Osteocyte (in vitro differentiated cells): ENCODE data around the gene SMTN. TPM values are rescaled to one million over a fixed set of nuclear protein-coding genes. Genes with fewer than 3 reads are reported as not detected.

Experiments
- DNase-seq: peaks from one replicate; pipeline ENCODE4 v3.0.0; 2021; ENCODE audit warnings: mixed read lengths; ENCODE audit not compliant: unreplicated experiment; ENCODE audit errors: extremely low spot score
- H3K27ac Mint-ChIP-seq: one replicate; pipeline ENCODE4 v1.8.0; 2021; ENCODE audit warnings: mild to moderate bottlenecking, mixed read lengths; ENCODE audit not compliant: unreplicated experiment
- H3K27me3 Mint-ChIP-seq: one replicate; pipeline ENCODE4 v1.8.0; 2021; ENCODE audit warnings: mixed read lengths; ENCODE audit not compliant: unreplicated experiment
- H3K36me3 Mint-ChIP-seq: one replicate; pipeline ENCODE4 v1.8.0; 2021; ENCODE audit warnings: mixed read lengths; ENCODE audit not compliant: unreplicated experiment
- H3K4me1 Mint-ChIP-seq: one replicate; pipeline ENCODE4 v1.8.0; 2021; ENCODE audit warnings: mixed read lengths; ENCODE audit not compliant: unreplicated experiment
- H3K4me3 Mint-ChIP-seq: one replicate; pipeline ENCODE4 v1.8.0; 2021; ENCODE audit warnings: mild to moderate bottlenecking, moderate library complexity, mixed read lengths; ENCODE audit not compliant: unreplicated experiment
- H3K9me3 Mint-ChIP-seq: one replicate; pipeline ENCODE4 v1.8.0; 2021; ENCODE audit warnings: mixed read lengths; ENCODE audit not compliant: unreplicated experiment
- CTCF ChIP-seq: fragments of 200-600 bp; sonication (generic); IDR thresholded peaks from 2 replicates; pipeline ENCODE4 v1.5.0; 2021; ENCODE audit warnings: antibody characterized with exemption, mild to moderate bottlenecking, moderate library complexity
- total RNA-seq: library from RNA; stranded (reverse); gene quantifications from 2 replicates; pipeline ENCODE4 v1.2.1, GENCODE V29; 2021

The SMTN gene
- total RNA-seq, 1 donor from 2014 or later, result 27.2 TPM

GRCh38 chr22:31142285-31142684 lies 61.2 kb downstream of the SMTN start:
- no peak for DNase-seq
- H3K4me3 Mint-ChIP-seq, result no peak overlapping the region
- no peak for TF ChIP-seq CTCF
- H3K27ac Mint-ChIP-seq, result no peak overlapping the region
- peaks cover 13% of the 10 kb centered on the region for H3K27me3 Mint-ChIP-seq
- peaks cover 8% of the 10 kb centered on the region for H3K4me1 Mint-ChIP-seq
- no peaks in the 10 kb centered on the region for H3K36me3 Mint-ChIP-seq
- H3K9me3 Mint-ChIP-seq, result peaks cover 10% of the 10 kb centered on the region

- peaks cover 10% of the 10 kb centered on the region for H3K9me3 Mint-ChIP-seq
- H3K36me3 Mint-ChIP-seq, result no peaks in the 10 kb centered on the region
- H3K4me3 Mint-ChIP-seq, result no peak overlapping the region
- TF ChIP-seq CTCF, result no peak
- H3K4me1 Mint-ChIP-seq, result peaks cover 8% of the 10 kb centered on the region
- no peak overlapping the region for H3K27ac Mint-ChIP-seq
- peaks cover 13% of the 10 kb centered on the region for H3K27me3 Mint-ChIP-seq
- no peak for DNase-seq
Measured at GRCh38 chr22:31143038-31143437, 61.9 kb downstream of the SMTN start.

GRCh38 chr22:31143537-31143936 lies 62.4 kb downstream of the SMTN start:
- Mint-ChIP-seq H3K36me3 (no peaks in the 10 kb centered on the region), H3K4me1 (peaks cover 10% of the 10 kb centered on the region), H3K9me3 (peaks cover 10% of the 10 kb centered on the region), H3K27ac (no peak overlapping the region), H3K27me3 (peaks cover 12% of the 10 kb centered on the region), H3K4me3 (no peak overlapping the region)
- no peak for DNase-seq
- no peak for TF ChIP-seq CTCF

GRCh38 chr22:31144223-31144622 lies 63.1 kb downstream of the SMTN start:
- Mint-ChIP-seq H3K4me3 (no peak overlapping the region), H3K27me3 (peaks cover 7% of the 10 kb centered on the region), H3K36me3 (no peaks in the 10 kb centered on the region), H3K27ac (no peak overlapping the region), H3K4me1 (peaks cover 17% of the 10 kb centered on the region), H3K9me3 (peaks cover 10% of the 10 kb centered on the region)
- no peak for TF ChIP-seq CTCF
- DNase-seq, result no peak

- no peaks in the 10 kb centered on the region for H3K27me3 Mint-ChIP-seq
- no peaks in the 10 kb centered on the region for H3K36me3 Mint-ChIP-seq
- no peak for TF ChIP-seq CTCF
- H3K4me3 Mint-ChIP-seq, result no peak overlapping the region
- DNase-seq, result no peak
- peak overlapping the region; percentile 87 for H3K27ac Mint-ChIP-seq
- peaks cover 10% of the 10 kb centered on the region for H3K4me1 Mint-ChIP-seq
- peaks cover 10% of the 10 kb centered on the region for H3K9me3 Mint-ChIP-seq
Measured at GRCh38 chr22:31148488-31148887, 67.4 kb downstream of the SMTN start.
